ENCODE measurements around the gene SETMAR.
A peak's percentile ranks its signal among the peaks of the same experiment; 100 is the strongest.
"Not testable (repeated sequence)": the region's sequence is repeated elsewhere in the genome, so short reads cannot be mapped to it uniquely, and the experiment has no call there.

Gene SETMAR

GRCh38 chr3:4314688-4315087 lies 11.5 kb downstream of the SETMAR start:
- no peak for DNase-seq

DNA sequence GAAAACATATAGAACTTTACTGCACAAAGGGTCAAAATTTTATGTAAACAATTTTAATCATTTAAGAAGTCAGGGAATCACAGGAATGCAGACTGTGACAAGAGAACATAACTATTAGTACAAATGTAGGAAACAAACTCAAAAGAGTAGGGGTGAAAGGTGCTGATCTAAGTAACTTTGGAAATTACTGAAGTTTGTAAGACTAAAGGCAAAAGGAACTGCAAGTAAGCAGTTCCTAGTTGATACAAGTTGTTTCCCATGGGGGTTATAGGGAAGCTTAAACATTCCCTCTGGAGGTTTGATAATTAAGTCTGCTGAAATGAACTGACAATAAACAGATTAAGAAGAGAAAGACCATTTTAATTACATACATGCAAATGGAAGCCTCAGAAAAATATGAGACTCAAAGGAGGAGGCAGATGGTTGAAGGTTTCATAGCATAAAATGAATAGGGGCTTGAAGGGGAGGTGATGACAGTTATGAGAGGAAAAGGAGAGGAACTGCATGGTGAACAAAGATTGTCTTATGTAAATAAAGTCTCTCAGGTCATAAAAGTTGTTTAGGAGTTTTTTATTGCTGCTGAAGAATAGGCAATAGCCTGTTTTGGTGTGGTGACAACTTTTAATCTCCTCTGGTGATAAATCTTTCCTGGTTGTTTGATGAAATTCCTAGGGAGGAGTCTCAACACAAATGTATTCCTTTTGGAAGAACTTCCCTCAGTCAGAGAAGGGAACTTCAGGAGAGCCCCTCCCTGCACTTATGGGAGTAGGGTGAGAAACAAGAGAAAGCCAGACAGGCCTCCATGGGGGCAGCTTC lies 17.1 kb downstream of the SETMAR start:
- no peak for DNase-seq

DNA sequence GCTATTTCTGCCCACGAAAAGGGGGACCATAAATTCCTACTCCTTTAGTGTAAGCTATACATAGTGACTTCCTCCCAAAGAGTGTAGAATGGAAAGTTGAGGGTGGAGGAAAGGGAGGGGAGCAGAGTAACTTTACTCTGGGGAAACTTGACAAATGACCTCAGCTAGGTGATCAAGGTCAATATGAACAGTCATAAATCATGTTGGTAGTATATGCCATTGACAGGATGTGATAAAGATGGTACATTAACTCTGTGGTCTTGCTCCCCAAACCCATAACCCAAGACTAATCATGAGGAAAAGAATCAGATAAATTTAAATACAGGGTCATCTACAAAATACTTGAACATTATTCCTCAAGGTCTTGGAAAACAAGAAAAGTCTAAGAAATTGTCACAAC lies 18.6 kb downstream of the SETMAR start:
- no peak for DNase-seq

GRCh38 chr3:4322635-4323034 lies 19.5 kb downstream of the SETMAR start:
- DNase-seq: no peak

- DNase-seq: no peak
Measured at GRCh38 chr3:4323246-4324027, 20.3 kb downstream of the SETMAR start.

DNA sequence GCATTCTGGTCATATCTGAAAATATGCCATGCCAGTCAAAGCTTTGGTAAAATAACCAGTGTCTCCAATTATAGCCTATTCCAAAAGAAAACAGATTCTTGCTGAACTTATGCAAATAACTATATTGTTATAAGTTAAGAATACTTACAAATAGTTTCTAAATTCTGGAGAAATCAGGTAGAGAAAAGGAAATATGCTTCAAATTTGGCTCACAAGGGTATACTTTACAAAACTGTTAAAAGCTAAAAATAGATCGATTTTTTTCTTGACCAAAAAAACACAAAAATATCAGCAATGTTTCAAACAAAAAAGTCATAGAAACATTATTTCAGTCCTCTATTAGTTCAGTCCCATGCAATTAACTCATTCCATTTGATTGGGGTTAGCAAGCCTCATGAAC lies 23.7 kb downstream of the SETMAR start:
- no peak for DNase-seq

- not testable (repeated sequence) for DNase-seq
Measured at GRCh38 chr3:4329806-4330205, 26.6 kb downstream of the SETMAR start.

DNA sequence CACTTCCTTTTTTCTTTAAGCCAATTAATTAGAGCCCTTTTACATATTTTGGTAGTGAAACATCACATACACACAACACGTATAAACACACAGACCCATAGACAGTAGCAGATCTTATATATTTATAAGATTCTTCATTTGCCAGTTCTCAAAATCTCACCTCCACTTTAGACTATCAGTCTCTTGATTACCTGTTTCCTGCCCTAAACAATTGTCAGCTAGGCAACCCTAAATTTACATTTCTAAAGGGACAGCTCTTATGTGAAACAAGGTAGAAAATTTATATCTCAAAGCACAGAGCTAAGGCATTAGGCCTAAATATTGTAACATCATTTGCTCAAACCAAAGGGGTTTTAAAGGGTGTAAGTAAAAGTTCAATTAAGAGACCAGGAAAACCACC lies 28.9 kb downstream of the SETMAR start:
- DNase-seq: no peak

DNA sequence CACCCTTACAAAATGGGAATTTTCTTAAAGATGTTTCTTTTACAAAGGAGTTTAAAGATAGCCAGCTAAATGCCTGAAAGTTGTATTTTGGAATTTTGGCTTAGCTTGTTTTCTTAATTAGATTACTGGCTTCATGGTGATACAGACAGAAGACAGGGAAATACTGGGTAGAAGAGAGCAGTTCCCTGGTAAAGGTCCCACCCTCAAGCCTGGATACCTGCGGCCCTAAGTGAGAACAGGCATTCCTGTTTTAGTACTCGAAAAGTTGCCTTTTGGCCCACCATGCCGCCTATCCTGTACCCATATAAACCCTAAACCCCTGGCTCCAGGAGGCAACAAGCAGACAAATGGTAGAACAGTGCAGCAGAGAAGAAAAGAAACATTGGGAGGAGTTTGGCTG lies 29.4 kb downstream of the SETMAR start:
- no peak for DNase-seq

- DNase-seq: no peak
Measured at GRCh38 chr3:4332991-4333390, 29.8 kb downstream of the SETMAR start.

- DNase-seq: no peak
Measured at GRCh38 chr3:4334548-4334947, 31.4 kb downstream of the SETMAR start.

DNA sequence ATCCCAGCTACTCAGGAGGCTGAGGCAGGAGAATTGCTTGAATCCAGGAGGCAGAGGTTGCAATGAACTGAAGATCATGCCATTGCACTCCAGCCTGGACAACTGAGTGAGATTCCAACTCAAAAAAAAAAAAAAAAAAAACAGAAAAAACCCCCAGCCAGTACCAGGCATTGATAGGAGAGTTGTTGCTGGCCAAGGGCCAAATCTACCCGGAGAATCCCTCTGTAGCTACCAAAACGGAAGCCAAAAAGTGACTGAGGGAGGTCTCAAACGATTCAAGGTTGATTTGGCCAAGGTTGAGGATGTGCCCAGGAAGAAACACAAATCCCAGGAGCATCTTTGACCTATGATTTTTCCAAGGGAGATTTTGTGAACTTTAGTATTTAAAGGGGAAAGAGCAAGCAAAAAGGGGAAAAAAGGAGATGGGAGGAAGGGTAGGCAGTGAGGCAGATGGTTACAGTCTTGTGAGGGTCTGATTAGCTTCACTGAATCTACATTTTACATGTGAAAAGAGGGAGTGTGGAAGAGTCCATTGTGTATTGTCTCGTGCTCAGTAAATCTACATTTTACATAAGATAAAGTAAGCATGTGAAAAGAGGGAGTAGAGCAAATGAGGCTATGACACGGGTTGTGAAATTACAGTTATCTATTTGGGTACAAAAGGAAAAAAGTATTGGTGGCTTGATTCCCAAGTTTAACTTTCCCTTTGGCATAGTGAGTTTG lies 32.8 kb downstream of the SETMAR start:
- DNase-seq: no peak

GRCh38 chr3:4336850-4337546 lies 33.8 kb downstream of the SETMAR start:
- no peak for DNase-seq

DNA sequence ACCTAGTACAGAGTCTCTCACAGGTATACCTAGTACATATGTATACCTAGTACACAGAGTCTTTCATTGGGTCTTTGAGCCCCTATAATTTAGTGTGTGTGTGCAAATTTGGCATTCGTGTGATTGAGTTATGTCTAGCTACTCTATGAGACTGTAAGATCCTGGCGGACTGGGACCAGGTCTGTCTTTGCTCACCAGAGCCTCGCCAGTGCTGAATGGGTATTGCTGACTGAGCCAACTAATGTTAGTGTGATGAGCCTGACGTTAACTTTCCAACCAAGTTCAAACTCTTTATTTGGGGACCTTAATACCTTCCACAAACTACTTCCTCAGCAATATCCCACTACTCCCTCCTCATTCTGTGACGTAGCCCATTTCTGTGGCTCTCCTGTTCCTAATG lies 35.6 kb downstream of the SETMAR start:
- no peak for DNase-seq

- no peak for DNase-seq
Measured at GRCh38 chr3:4340077-4340410, 36.9 kb downstream of the SETMAR start.

GRCh38 chr3:4340411-4341335 lies 37.5 kb downstream of the SETMAR start:
- no peak for DNase-seq

DNA sequence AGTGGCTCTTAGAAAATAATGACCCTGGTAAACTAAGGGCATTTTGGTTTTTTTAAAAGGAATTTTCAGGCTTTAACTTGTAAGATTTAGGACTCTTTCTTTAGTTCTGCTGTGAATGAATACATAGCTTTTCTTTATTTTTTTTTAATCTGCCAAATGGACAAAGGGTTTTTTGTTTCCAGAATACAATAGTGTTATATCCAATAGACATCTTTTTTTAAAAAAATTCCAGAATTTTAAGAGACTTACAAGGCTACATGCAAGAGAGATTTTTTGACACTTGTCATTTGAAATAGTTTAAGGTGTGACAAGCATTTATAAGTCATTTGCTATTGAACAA lies 38.1 kb downstream of the SETMAR start:
- DNase-seq: no peak

DNA sequence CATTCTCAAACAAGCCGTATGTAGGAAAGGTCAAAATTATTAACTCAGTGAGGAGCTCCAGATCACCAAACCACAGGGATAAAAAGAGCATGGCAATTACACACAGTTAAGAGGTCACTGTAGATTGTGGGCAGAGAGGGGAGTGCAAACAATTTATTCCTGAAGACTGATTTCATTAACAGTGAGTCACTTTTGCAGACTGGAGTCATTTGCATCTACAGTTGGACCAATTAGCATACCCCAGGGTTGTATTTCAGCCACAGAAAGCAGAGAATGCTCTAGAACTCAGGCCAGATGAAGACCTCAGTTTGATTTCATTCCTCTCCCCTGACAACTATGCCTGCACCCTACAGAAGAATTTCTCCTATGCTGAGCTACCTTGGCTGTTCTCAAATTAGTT lies 40.1 kb downstream of the SETMAR start:
- no peak for DNase-seq

GRCh38 chr3:4350789-4351163 lies 47.6 kb downstream of the SETMAR start:
- DNase-seq: peak; percentile 10

- no peak for DNase-seq
Measured at GRCh38 chr3:4351164-4351855, 48.1 kb downstream of the SETMAR start.

DNA sequence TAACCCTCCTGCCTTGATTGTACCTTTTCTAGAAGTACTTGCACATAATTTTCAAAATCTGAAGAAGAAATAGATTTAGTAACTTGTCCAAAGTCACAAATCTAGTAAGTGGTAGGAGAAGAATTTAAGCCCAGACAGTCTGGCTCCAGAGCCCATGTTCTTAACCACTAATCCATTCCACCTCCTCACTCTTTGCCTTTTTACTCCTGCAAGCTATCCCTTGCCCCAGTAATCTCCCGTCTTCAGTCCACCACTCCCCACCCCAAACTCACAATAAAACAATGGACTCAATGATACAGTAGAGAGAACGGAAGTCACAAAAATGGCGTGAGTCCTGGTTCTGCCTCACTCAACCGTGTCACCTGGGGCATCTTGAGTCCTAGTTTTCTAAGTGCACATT lies 48.7 kb downstream of the SETMAR start:
- DNase-seq: no peak
